WTC11 (cell line): Measurements from ENCODE around the gene CLEC17A. TPM values are rescaled to one million over a fixed set of nuclear protein-coding genes. Genes with fewer than 3 reads are reported as not detected.

Source experiments
- ATAC-seq: fragments of 200-7000 bp; cut with Tn5 transposase; 2 replicates; pipeline ENCODE4 v1.10.0; 2021; ENCODE audit warnings: mild to moderate bottlenecking, moderate library complexity
- CTCF ChIA-PET: fragments of 300-600 bp; sonication (Branson Sonifier 250); formaldehyde crosslinking; loops from one replicate; lab custom pipeline; 2021; ENCODE audit warnings: antibody characterized with exemption; lab: Charles Lee
- POLR2A ChIA-PET: fragments of 350-600 bp; sonication (Branson Sonifier 250); formaldehyde crosslinking; loops from one replicate; lab custom pipeline; 2021; ENCODE audit warnings: antibody characterized with exemption; lab: Charles Lee
- DNase-seq: peaks from one replicate; pipeline ENCODE4 v3.0.0; 2021; ENCODE audit warnings: low spot score
- H3K27ac Mint-ChIP-seq: 2 replicates; pipeline ENCODE4 v1.8.0; 2021; ENCODE audit warnings: mixed read lengths
- H3K27me3 Mint-ChIP-seq: 2 replicates; pipeline ENCODE4 v1.8.0; 2021; ENCODE audit warnings: low read depth, mild to moderate bottlenecking, moderate library complexity, mixed read lengths
- H3K36me3 Mint-ChIP-seq: 2 replicates; pipeline ENCODE4 v1.8.0; 2021; ENCODE audit warnings: mixed read lengths
- H3K4me1 Mint-ChIP-seq: 2 replicates; pipeline ENCODE4 v1.8.0; 2022; ENCODE audit warnings: mixed read lengths
- H3K4me3 Mint-ChIP-seq: 2 replicates; pipeline ENCODE4 v1.8.0; 2021; ENCODE audit warnings: mild to moderate bottlenecking, moderate library complexity, mixed read lengths
- H3K9me3 Mint-ChIP-seq: 2 replicates; pipeline ENCODE4 v1.8.0; 2021; ENCODE audit warnings: mixed read lengths
- AFF4 ChIP-seq: sonication (generic); formaldehyde crosslinking; IDR thresholded peaks from 2 replicates; pipeline ENCODE4 v1.8.1; 2023; ENCODE audit warnings: mild to moderate bottlenecking, missing genetic modification reagents, borderline replicate concordance
- ATF2 ChIP-seq: sonication (generic); formaldehyde crosslinking; IDR thresholded peaks from 2 replicates; pipeline ENCODE4 v1.8.1; 2022; ENCODE audit warnings: low read depth, missing genetic modification reagents, borderline replicate concordance
- EMX1 ChIP-seq: fragments of 250-450 bp; sonication (Bioruptor Pico); IDR thresholded peaks from 2 replicates; pipeline ENCODE4 v1.8.0; 2021; ENCODE audit warnings: mild to moderate bottlenecking
- ETV6 ChIP-seq: sonication (generic); formaldehyde crosslinking; IDR thresholded peaks from 2 replicates; pipeline ENCODE4 v1.8.1; 2022; ENCODE audit warnings: mild to moderate bottlenecking, missing genetic modification reagents
- FOXJ3 ChIP-seq: sonication (generic); formaldehyde crosslinking; IDR thresholded peaks from 2 replicates; pipeline ENCODE4 v1.9.0; 2021; ENCODE audit warnings: missing genetic modification reagents, mild to moderate bottlenecking, borderline replicate concordance
- JUN ChIP-seq: sonication (generic); formaldehyde crosslinking; IDR thresholded peaks from 2 replicates; pipeline ENCODE4 v1.8.0; 2023; ENCODE audit warnings: mild to moderate bottlenecking, missing genetic modification reagents
- MXD4 ChIP-seq: fragments of 250-450 bp; sonication (Bioruptor Pico); IDR thresholded peaks from 2 replicates; pipeline ENCODE4 v1.8.0; 2021; ENCODE audit warnings: mild to moderate bottlenecking, moderate library complexity, borderline replicate concordance
- PRRX2 ChIP-seq: fragments of 250-450 bp; sonication (Bioruptor Pico); IDR thresholded peaks from 2 replicates; pipeline ENCODE4 v1.8.0; 2021; ENCODE audit warnings: mild to moderate bottlenecking
- RELA ChIP-seq: sonication (generic); formaldehyde crosslinking; IDR thresholded peaks from 2 replicates; pipeline ENCODE4 v1.8.1; 2022; ENCODE audit warnings: missing genetic modification reagents, mild to moderate bottlenecking, borderline replicate concordance
- RORB ChIP-seq: fragments of 250-450 bp; sonication (Bioruptor Pico); IDR thresholded peaks from 2 replicates; pipeline ENCODE4 v1.9.0; 2021; ENCODE audit warnings: mild to moderate bottlenecking
- SMAD4 ChIP-seq: sonication (generic); formaldehyde crosslinking; IDR thresholded peaks from 2 replicates; pipeline ENCODE4 v1.8.0; 2022; ENCODE audit warnings: mild to moderate bottlenecking, missing genetic modification reagents
- TCF7 ChIP-seq: sonication (generic); formaldehyde crosslinking; IDR thresholded peaks from 2 replicates; pipeline ENCODE4 v1.8.0; 2022; ENCODE audit warnings: mild to moderate bottlenecking, low read depth, missing genetic modification reagents, moderate library complexity
- TP53 ChIP-seq: sonication (generic); formaldehyde crosslinking; IDR thresholded peaks from 2 replicates; pipeline ENCODE4 v1.8.1; 2023; ENCODE audit warnings: mild to moderate bottlenecking, missing genetic modification reagents
- ZNF219 ChIP-seq: sonication (generic); formaldehyde crosslinking; IDR thresholded peaks from 2 replicates; pipeline ENCODE4 v1.8.0; 2023; ENCODE audit warnings: missing genetic modification reagents, mild to moderate bottlenecking, borderline replicate concordance
- ZNF263 ChIP-seq: sonication (generic); formaldehyde crosslinking; IDR thresholded peaks from 2 replicates; pipeline ENCODE4 v1.8.1; 2022; ENCODE audit warnings: low read depth, mild to moderate bottlenecking, moderate library complexity, missing genetic modification reagents
- total RNA-seq: library from RNA; stranded (reverse); gene quantifications from 3 replicates; pipeline ENCODE4 v1.2.3, GENCODE V29; 2021
- TF ChIP-seq, protein P1 (sequence below): sonication (generic); formaldehyde crosslinking; IDR thresholded peaks from 2 replicates; pipeline ENCODE4 v1.8.0; 2022; ENCODE audit warnings: mild to moderate bottlenecking, missing genetic modification reagents
- TF ChIP-seq, protein P2 (sequence below): sonication (generic); formaldehyde crosslinking; IDR thresholded peaks from 2 replicates; pipeline ENCODE4 v1.8.0; 2022; ENCODE audit warnings: mild to moderate bottlenecking, missing genetic modification reagents
- TF ChIP-seq, protein P3 (sequence below): sonication (generic); formaldehyde crosslinking; IDR thresholded peaks from 2 replicates; pipeline ENCODE4 v1.8.1; 2023; ENCODE audit warnings: mild to moderate bottlenecking, missing genetic modification reagents
- TF ChIP-seq, protein P4 (sequence below): fragments of 250-450 bp; sonication (Bioruptor Pico); IDR thresholded peaks from 2 replicates; pipeline ENCODE4 v1.9.0; 2021; ENCODE audit warnings: mild to moderate bottlenecking

CLEC17A gene
- total RNA-seq, 1 experiment from 2014 or later = not detected

- Mint-ChIP-seq H3K36me3 (peaks cover 11% of the 10 kb centered on the region), H3K4me3 (no peak overlapping the region), H3K27me3 (peaks cover 24% of the 10 kb centered on the region), H3K4me1 (no peaks in the 10 kb centered on the region), H3K27ac (no peak overlapping the region), H3K9me3 (peaks cover 45% of the 10 kb centered on the region)
- ATAC-seq = no peak
- ChIA-PET CTCF (no interaction called here), POLR2A (no interaction called here)
- TF ChIP-seq AFF4 (CRISPR knock-in tag) (no peak), RORB (CRISPR knock-in tag) (no peak), PRRX2 (no peak), ETV6 (CRISPR knock-in tag) (no peak), JUN (CRISPR knock-in tag) (no peak), ZNF263 (CRISPR knock-in tag) (no peak), SMAD4 (no peak), ZNF219 (CRISPR knock-in tag) (no peak), ATF2 (CRISPR knock-in tag) (no peak), EMX1 (CRISPR knock-in tag) (no peak), TP53 (CRISPR knock-in tag) (no peak)
- TF ChIP-seq, protein P1, sequence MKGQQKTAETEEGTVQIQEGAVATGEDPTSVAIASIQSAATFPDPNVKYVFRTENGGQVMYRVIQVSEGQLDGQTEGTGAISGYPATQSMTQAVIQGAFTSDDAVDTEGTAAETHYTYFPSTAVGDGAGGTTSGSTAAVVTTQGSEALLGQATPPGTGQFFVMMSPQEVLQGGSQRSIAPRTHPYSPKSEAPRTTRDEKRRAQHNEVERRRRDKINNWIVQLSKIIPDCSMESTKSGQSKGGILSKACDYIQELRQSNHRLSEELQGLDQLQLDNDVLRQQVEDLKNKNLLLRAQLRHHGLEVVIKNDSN (CRISPR knock-in tag) = no peak
- TF ChIP-seq, protein P2, sequence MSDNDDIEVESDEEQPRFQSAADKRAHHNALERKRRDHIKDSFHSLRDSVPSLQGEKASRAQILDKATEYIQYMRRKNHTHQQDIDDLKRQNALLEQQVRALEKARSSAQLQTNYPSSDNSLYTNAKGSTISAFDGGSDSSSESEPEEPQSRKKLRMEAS = no peak
- TF ChIP-seq, protein P3, sequence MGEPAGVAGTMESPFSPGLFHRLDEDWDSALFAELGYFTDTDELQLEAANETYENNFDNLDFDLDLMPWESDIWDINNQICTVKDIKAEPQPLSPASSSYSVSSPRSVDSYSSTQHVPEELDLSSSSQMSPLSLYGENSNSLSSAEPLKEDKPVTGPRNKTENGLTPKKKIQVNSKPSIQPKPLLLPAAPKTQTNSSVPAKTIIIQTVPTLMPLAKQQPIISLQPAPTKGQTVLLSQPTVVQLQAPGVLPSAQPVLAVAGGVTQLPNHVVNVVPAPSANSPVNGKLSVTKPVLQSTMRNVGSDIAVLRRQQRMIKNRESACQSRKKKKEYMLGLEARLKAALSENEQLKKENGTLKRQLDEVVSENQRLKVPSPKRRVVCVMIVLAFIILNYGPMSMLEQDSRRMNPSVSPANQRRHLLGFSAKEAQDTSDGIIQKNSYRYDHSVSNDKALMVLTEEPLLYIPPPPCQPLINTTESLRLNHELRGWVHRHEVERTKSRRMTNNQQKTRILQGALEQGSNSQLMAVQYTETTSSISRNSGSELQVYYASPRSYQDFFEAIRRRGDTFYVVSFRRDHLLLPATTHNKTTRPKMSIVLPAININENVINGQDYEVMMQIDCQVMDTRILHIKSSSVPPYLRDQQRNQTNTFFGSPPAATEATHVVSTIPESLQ = no peak
- no peak for DNase-seq
Observed at GRCh38 chr19:14599548-14600147, 16.8 kb downstream of the CLEC17A start.

DNA sequence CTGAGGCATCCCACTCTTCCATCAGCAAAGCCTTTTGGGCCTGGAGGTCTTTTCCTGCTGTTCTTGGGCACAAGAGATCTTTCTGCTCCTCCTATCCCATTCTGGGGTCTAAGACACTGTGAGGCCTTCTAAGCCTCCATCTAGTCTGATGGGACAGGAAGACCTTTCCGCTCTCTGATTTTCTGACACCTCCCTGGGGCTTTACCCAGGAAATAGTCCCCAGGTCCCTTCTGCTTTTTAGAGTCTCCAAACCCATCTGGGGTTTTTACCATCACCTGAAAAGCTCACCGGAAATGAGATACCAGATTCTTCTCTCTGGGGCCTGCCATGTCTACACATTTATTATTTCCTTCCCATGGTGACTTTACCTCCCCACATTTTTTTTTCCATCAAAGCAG is 21.1 kb downstream of the CLEC17A start:
- DNase-seq (no peak), ATAC-seq (no peak)
- peaks cover 25% of the 10 kb centered on the region for H3K9me3 Mint-ChIP-seq
- H3K27ac Mint-ChIP-seq = no peak overlapping the region
- peaks cover 7% of the 10 kb centered on the region for H3K27me3 Mint-ChIP-seq
- ChIA-PET CTCF (no interaction called here), POLR2A (no interaction called here)
- H3K4me1 Mint-ChIP-seq = no peaks in the 10 kb centered on the region
- 0 out of 2 replicates have a peak, but pooled peaks cover 2% of the 10 kb centered on the region for H3K36me3 Mint-ChIP-seq
- H3K4me3 Mint-ChIP-seq = no peak overlapping the region
- TF ChIP-seq EMX1 (CRISPR knock-in tag) = no peak
- TF ChIP-seq RELA (CRISPR knock-in tag) = no peak
- TF ChIP-seq AFF4 (CRISPR knock-in tag) = no peak
- TF ChIP-seq MXD4 = no peak
- no peak for TF ChIP-seq ETV6 (CRISPR knock-in tag)
- no peak for TF ChIP-seq FOXJ3 (CRISPR knock-in tag)
- TF ChIP-seq, protein P4, sequence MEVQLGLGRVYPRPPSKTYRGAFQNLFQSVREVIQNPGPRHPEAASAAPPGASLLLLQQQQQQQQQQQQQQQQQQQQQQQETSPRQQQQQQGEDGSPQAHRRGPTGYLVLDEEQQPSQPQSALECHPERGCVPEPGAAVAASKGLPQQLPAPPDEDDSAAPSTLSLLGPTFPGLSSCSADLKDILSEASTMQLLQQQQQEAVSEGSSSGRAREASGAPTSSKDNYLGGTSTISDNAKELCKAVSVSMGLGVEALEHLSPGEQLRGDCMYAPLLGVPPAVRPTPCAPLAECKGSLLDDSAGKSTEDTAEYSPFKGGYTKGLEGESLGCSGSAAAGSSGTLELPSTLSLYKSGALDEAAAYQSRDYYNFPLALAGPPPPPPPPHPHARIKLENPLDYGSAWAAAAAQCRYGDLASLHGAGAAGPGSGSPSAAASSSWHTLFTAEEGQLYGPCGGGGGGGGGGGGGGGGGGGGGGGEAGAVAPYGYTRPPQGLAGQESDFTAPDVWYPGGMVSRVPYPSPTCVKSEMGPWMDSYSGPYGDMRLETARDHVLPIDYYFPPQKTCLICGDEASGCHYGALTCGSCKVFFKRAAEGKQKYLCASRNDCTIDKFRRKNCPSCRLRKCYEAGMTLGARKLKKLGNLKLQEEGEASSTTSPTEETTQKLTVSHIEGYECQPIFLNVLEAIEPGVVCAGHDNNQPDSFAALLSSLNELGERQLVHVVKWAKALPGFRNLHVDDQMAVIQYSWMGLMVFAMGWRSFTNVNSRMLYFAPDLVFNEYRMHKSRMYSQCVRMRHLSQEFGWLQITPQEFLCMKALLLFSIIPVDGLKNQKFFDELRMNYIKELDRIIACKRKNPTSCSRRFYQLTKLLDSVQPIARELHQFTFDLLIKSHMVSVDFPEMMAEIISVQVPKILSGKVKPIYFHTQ (CRISPR knock-in tag) = no peak
- TF ChIP-seq TCF7 (CRISPR knock-in tag) = no peak
